SK-MEL-5 (cell line): Measurements from ENCODE around the gene WDPCP. TPM values are rescaled to one million over a fixed set of nuclear protein-coding genes. Genes with fewer than 3 reads are reported as not detected.
"Not testable (repeated sequence)": the region's sequence is repeated elsewhere in the genome, so short reads cannot be mapped to it uniquely, and the experiment has no call there.

Source experiments
- DNase-seq: peaks from one replicate; pipeline ENCODE4 v3.0.0-alpha.2; 2016; ENCODE audit warnings: low read depth, low spot score
- in situ Hi-C: cut with HindIII; loops from 2 replicates; pipeline ENCODE4 v1.10.0; 2016; ENCODE audit warnings: low sequenced_read_pairs, high pct_unique_total_duplicates, low pct_unique_long_range_greater_than_20kb
- total RNA-seq: library from RNA; depleted of rRNA; stranded (reverse); fragments of >200 nt; shearing (Covaris generic); gene quantifications from 2 replicates; pipeline ENCODE4 v1.2.3, GENCODE V29; 2014

WDPCP gene
- total RNA-seq, 1 experiment from 2014 or later: 16.1 TPM

DNA sequence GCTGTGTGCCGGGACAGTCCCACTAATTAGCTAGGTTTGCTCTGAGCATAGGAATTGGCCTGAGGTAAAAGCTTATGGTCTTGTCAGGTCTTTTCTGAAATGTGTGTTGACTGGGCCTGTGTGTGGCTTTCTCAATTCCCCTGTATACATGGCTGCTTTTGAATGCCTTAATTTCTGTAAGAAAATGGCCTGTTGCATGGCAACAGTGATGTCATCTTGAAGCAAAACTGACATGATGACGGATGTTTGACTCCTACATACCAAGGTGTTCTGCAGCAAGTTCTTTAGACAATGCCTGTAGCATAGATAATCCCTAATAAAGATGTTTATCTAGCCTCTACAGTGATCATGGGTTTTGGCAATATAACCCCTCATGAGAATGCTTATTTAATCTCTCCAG lies 339.1 kb downstream of the WDPCP start:
- DNase-seq: peak; percentile 11

DNA sequence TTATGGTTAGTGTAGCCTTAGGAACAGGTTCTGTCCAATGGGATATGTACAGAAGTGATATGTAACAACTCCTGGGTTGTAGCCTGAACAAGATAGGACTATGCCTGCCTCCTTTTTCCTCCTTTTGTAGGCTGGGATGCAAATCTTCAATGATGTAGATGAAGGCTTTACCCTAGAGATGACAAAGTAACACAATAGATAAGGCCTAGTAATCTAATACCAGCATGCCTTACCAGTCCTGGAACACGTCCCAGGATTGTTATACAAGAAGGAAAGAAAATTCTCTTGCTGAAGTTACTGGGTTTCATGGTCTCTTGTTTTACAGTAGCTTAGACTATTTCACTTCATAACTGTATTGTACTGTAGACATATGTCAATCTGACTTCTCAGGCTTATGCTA lies 345.5 kb downstream of the WDPCP start:
- no peak for DNase-seq
- in situ Hi-C loops: no loop called here

More for the DNA sequence above, 339.1 kb downstream of the WDPCP start:
- in situ Hi-C loops: no loop called here

- in situ Hi-C loops: no loop called here
Observed at GRCh38 chr2:63225964-63226686, 362.2 kb downstream of the WDPCP start.

DNA sequence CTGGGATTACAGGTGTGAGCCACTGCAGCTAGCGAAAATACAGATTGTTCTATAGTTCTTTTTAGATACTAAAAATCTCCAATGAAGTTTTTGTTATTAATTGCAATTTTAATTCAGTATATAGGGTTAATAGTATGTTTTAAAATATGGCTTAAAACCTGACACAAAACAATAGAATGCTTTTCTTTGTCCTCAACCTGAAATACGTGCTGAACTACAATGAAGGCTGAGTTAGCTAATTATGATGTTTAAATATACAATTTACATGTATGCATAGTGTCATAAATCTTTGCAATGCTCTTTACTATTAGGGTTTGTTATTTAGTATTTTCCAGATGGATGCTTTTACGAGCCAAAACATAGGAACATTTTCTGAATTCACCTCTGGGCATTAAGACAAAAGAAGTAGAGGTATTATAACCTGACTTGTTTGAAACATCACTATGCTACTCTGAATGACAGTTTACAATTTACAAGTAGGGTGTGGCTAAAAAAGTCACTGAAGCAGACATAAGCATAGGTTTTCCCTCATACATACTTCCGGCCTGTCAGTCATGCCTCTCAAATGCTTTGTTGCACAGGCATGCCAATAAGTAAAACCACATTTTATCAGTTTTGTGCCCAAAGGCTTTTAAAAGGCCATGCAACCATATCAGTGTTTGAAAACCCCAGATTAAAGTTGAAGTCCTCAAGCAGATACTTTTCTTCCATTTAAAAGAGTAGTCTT lies 369.3 kb downstream of the WDPCP start:
- no peak for DNase-seq
- in situ Hi-C loops: no loop called here

More at GRCh38 chr2:63225964-63226686, 362.2 kb downstream of the WDPCP start:
- DNase-seq: no peak

GRCh38 chr2:63195310-63195709 lies 393.0 kb downstream of the WDPCP start:
- in situ Hi-C loops: no loop called here

DNA sequence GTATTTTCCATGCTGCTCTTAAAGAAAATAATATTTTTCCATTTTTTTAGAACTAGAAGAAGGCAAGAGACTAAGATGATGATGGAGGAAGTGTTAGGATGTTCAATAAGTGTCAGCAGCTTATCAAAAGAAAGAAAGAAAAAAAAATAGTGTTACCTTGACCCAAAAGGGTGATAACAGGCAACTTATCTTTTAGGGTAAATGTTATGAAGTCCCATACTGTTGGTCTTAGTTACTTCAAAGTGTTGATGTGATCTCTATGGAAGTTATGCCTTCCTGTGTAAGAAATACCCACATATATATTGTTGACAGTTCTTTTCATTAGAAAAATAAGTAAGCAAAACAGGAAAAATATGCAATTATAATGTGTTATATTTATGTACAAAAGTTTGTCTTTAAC lies 394.1 kb downstream of the WDPCP start:
- in situ Hi-C loops: no loop called here
- DNase-seq: no peak

More at GRCh38 chr2:63195310-63195709, 393.0 kb downstream of the WDPCP start:
- no peak for DNase-seq

- in situ Hi-C loops: no loop called here
- peak; percentile 48 for DNase-seq
Observed at GRCh38 chr2:63192889-63193774, 395.1 kb downstream of the WDPCP start.

DNA sequence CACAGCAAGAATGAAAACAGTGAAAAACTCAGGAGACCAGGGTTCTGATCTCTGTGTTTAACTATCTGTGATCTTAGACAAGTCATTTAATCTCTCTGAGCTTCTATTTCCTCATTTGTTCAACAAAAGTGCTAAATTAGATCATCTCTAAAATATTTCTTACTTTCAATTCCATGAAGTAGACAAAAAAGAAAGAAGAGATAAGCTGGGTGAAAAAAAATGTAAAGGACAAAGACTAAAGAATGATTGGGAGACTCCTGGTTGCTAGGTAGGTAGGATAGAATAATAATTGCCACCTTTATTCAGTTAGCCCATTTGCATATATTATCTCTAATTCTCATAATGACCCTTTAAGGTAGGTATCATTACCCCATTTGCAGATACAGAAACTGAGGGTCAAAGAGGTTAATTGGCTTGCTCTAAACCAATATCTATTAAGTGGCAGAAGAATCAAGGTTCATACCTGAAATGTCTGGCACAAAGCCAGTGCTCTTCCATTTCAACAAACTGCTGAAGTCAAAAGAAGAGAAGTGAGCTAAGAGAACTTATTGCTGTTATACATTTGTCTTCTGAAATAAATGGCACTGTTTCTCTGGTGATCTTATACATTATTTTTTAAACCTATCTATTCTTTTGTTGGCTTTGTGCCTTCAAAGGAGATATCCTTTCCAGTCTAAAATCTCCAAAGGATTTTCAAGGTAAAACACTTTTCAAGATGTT lies 395.9 kb downstream of the WDPCP start:
- DNase-seq: no peak
- in situ Hi-C loops: no loop called here

- in situ Hi-C loops: no loop called here
- peak; percentile 82 for DNase-seq
Observed at GRCh38 chr2:63189026-63189425, 399.3 kb downstream of the WDPCP start.

DNA sequence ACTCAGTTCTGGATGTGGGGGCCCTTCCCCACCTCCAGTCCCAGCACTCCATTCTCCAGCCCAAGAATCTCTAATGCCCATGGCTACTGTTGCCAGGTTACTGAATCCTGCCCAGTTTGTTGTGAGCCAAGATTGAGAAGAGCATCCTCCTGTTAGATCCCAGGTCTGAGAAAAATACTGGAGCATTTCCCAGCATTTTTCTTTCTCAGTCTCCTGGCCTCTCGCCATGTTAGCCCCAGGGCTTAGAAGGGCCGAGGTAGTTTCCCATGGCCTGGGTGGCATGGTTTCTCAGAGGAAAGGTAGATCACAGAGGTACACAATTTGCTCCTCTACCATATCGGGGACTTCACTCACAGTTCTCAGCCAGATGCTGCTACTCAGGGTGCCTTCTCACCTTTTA lies 401.9 kb downstream of the WDPCP start:
- in situ Hi-C loops: no loop called here
- no peak for DNase-seq

DNA sequence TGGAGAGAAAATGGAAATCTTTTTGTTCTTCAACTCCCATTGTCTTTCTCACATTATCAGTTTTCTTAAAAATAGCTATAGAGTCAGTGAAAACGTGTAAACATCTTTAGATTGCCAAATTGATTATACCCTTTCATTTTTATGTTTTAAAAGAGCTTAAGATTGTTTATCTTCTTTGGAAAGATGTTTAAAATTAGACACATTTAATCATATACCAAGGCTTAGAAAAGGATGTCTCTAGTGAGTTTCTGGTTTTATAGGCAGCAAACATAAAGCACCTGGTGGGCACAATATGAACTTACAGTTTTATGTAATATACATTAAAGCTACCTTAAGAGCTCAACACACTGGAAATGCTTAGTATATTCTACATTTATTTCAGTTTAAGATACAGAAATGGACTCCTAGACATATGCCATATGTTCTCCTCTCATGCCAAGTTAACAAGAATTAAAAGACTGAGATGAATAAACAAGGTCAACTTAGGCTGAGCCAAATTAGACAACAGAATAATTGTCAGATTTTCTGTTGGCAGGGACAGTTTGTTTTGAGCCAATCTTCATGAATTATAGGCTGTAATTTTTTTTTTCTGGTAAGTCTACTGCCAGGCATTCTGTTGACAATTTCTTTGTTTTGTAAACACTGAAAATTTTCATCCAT lies 425.0 kb downstream of the WDPCP start:
- in situ Hi-C loops: no loop called here

DNA sequence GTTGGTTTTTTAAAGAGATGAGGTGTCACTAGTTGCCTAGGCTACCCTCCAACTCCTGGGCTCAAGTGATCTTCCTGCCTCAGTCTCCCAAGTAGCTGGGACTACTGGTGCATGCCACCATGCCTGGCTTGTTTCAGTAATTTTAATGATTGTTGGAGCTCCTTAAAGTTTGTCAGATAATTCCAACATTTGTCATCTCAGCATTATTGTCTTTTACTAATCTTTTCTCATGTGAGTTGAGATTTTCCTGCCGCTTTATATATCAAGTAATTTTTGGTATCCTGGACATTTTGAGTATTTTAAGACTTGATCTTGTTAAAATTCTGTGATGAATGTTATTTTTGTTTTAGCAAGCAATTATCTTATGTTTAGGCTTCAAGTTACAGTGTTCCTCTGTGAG lies 429.0 kb downstream of the WDPCP start:
- DNase-seq: no peak
- in situ Hi-C loops: no loop called here

More for the DNA sequence above, 425.0 kb downstream of the WDPCP start:
- DNase-seq: no peak

DNA sequence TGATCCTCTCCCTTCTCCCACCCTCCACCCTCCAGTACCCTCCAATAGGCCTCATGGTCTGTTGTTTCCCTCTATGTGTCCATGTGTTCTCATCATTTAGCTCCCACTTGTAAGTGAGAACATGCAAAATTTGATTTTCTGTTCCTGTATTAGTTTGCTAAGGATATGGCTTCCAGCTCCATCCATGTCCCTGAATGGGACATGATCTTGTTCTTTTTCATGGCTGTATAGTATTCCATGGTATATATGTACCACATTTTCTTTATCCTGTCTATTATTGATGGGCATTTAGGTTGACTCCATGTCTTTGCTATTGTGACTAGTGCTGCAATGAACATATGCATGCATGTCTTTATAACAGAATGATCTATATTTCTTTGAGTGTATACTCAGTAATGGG lies 451.6 kb downstream of the WDPCP start:
- DNase-seq, in situ Hi-C loops: not testable (repeated sequence)

DNA sequence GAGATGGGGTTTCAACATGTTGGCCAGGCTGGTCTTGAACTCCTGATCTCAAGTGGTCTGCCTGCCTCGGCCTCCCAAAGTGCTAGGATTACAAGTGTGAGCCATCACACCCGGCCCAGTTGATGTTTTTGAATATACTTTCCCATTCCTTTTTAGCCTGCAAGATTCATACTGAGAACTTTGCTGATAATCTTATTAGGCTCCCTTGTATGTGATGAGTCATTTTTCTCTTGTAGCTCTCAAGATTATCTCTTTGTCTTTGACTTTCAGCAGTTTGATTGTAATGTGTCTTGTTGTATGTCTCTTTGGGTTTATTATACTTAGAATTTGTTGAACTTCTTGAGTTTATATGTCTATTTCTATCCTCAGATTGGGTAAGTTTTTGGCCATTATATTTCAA lies 456.3 kb downstream of the WDPCP start:
- no peak for DNase-seq
- in situ Hi-C loops: no loop called here

GRCh38 chr2:63131196-63131595 lies 457.1 kb downstream of the WDPCP start:
- in situ Hi-C loops: no loop called here
- no peak for DNase-seq

DNA sequence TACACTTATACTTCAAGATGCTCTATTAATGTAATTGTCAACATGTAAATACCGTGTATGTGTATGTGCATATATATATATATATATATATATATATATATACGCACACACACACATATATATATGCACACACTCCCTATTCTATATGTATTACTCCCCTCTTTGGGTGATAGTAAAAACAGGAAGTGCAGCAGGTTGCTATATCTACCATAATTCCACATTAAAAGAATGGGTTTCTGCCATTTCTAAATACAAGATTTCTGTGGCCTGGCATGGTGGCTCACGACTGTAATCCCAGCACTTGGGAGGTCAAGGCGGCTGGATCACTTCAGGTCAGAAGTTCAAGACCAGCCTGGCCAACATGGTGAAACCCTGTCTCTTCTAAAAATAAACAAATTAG lies 460.7 kb downstream of the WDPCP start:
- no peak for DNase-seq
- in situ Hi-C loops: no loop called here

DNA sequence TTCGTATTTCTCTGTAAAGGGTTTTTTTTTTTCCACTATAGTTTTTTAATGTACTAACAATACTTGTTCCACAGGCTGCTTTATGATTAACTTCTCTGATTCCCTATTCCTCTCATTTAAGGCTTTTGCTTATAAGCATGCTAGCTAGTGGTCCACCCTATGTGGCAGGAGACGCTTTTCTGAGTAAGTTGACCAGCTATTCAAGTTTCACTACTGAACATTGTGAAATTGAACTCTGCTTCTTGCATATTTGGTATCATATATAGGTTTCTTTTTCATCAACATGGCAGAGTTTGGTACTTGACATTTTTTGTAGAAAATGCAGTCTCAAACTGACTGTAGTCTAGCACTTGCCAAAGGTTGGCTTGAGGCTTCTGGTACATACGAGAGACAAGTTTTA lies 463.4 kb downstream of the WDPCP start:
- no peak for DNase-seq
- in situ Hi-C loops: no loop called here
